ENCODE results near the gene KLF7.

- TF ChIP-seq CTCF (IDR thresholded peaks at IDR 0.05) (no peak), POLR2AphosphoS5 (IDR thresholded peaks at IDR 0.05; ENCODE audit: low read depth, low read length) (no peak)
Measured at GRCh38 chr2:207139552-207139951, 26.2 kb downstream of the KLF7 start.
